Panc1 (cell line): ENCODE results near the gene TIGD7. TPM values are rescaled to one million over a fixed set of nuclear protein-coding genes. Genes with fewer than 3 reads are reported as not detected.
A peak's percentile ranks its signal among the peaks of the same experiment; 100 is the strongest.

Experiments used
- ATAC-seq: fragments of 200-7000 bp; cut with Tn5 transposase; 2 replicates; pipeline ENCODE4 v1.9.1; 2020; ENCODE audit warnings: mild to moderate bottlenecking, moderate library complexity
- BruUV-seq: library from RNA; stranded (reverse); fragments of 400-500 nt; replicated peaks from 2 replicates; lab custom pipeline; 2021; lab: Mats Ljungman, UMichigan
- CTCF ChIA-PET: fragments of 300-600 bp; sonication (Branson Sonifier 250); formaldehyde crosslinking; loops from one replicate; lab custom pipeline; 2022; ENCODE audit warnings: antibody characterized with exemption; lab: Charles Lee
- POLR2A ChIA-PET: fragments of 300-600 bp; sonication (Branson Sonifier 250); formaldehyde crosslinking; loops from one replicate; lab custom pipeline; 2022; ENCODE audit warnings: antibody characterized with exemption; lab: Charles Lee
- DNase-seq: peaks from one replicate; pipeline ENCODE4 v3.0.0-alpha.2; 2010; ENCODE audit warnings: low read depth, low spot score
- H3K27ac ChIP-seq: 2 replicates; pipeline ENCODE4 v1.5.1; 2011; ENCODE audit warnings: mild to moderate bottlenecking, low read length, inconsistent platforms
- H3K27me3 ChIP-seq: fragments of 200-500 bp; sonication (Bioruptor generic); 2 replicates; pipeline ENCODE4 v1.6.0; 2014; ENCODE audit warnings: low read length, inconsistent platforms; ENCODE audit not compliant: control insufficient read depth, insufficient read depth
- H3K36me3 ChIP-seq: fragments of 200-500 bp; sonication (Bioruptor generic); 2 replicates; pipeline ENCODE4 v1.5.1; 2014; ENCODE audit warnings: inconsistent platforms, mild to moderate bottlenecking, low read length, moderate library complexity; ENCODE audit not compliant: control insufficient read depth, insufficient read depth
- H3K4me1 ChIP-seq: 2 replicates; pipeline ENCODE4 v1.5.1; 2011; ENCODE audit warnings: inconsistent platforms, mild to moderate bottlenecking, low read length, moderate library complexity; ENCODE audit not compliant: control insufficient read depth, insufficient read depth
- H3K4me3 ChIP-seq, 2 experiments: 2 replicates each; pipeline ENCODE4 v1.5.1; 2011 to 2012; ENCODE audit warnings: low read depth in 2 of 2, low read length in 2 of 2, mild to moderate bottlenecking in 2 of 2, inconsistent platforms in 1 of 2, moderate library complexity in 1 of 2
- H3K9me3 ChIP-seq: fragments of 200-500 bp; sonication (Bioruptor generic); 2 replicates; pipeline ENCODE4 v1.5.1; 2014; ENCODE audit warnings: low read depth, mild to moderate bottlenecking, inconsistent platforms, low read length, moderate library complexity; ENCODE audit not compliant: control insufficient read depth, insufficient read depth
- CTCF ChIP-seq: fragments of 450-650 bp; IDR thresholded peaks from 2 replicates; pipeline ENCODE4 v1.5.1; 2017; ENCODE audit warnings: mild to moderate bottlenecking
- POLR2AphosphoS5 ChIP-seq: IDR thresholded peaks from 2 replicates; pipeline ENCODE4 v1.6.1; 2012; ENCODE audit warnings: mild to moderate bottlenecking, low read depth, low read length, moderate library complexity
- SIN3A ChIP-seq: IDR thresholded peaks from 2 replicates; pipeline ENCODE4 v1.6.1; 2012; ENCODE audit warnings: low read depth, mild to moderate bottlenecking, low read length, moderate library complexity, borderline replicate concordance; ENCODE audit not compliant: insufficient read depth
- TCF7L2 ChIP-seq: IDR thresholded peaks from 2 replicates; pipeline ENCODE4 v1.6.1; 2011; ENCODE audit warnings: mild to moderate bottlenecking, low read depth, low read length, inconsistent platforms
- in situ Hi-C: cut with HindIII; loops from 2 replicates; pipeline ENCODE4 v1.10.0; 2016; ENCODE audit warnings: low sequenced_read_pairs, low pct_unique_long_range_greater_than_20kb
- intact Hi-C: fragments of 100-400 bp; cut with micrococcal nuclease; formaldehyde crosslinking; loops from one replicate; pipeline ENCODE4 v1.10.0; 2022; ENCODE audit not compliant: unreplicated experiment
- total RNA-seq: library from RNA; stranded (reverse); gene quantifications from one replicate; pipeline ENCODE4 v1.2.1, GENCODE V29; 2021; ENCODE audit not compliant: unreplicated experiment
- TF ChIP-seq, protein P1 (sequence below), 2 experiments: IDR thresholded peaks; 2 replicates each; pipeline ENCODE4 v1.6.1; 2011 to 2012; ENCODE audit warnings: low read depth in 2 of 2, control low read depth in 1 of 2, low read length in 1 of 2, mild to moderate bottlenecking in 1 of 2, moderate library complexity in 1 of 2; ENCODE audit not compliant: insufficient read depth in 1 of 2

Gene TIGD7
- total RNA-seq, 1 experiment from 2014 or later: 4.5 TPM

DNA sequence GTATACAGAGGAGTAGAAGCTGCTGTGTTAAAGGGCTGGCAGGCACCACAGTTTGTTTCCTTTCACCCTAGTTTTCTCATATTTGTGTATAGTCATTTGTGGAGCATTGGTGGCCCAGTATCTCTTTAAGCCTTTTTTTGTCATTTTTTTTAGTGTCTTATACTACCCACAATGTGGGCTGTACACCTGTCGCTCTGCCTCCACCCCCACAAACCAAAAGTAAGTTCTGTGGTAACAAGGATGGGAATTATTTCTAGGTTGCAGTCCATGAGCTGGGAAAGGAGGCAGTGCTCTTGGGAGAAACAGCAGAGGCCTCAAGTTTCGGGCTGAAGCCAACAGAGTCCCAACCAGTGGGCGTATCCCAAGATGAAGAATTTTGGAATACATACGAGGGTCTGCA lies 6.3 kb upstream of the TIGD7 start:
- H3K9me3 ChIP-seq: peaks cover 56% of the 10 kb centered on the region
- no peaks in the 10 kb centered on the region for H3K4me1 ChIP-seq
- in situ Hi-C loops (no loop called here), intact Hi-C loops (no loop called here)
- no peak overlapping the region for H3K27ac ChIP-seq
- BruUV-seq: no TSS peak
- TF ChIP-seq, protein P1, sequence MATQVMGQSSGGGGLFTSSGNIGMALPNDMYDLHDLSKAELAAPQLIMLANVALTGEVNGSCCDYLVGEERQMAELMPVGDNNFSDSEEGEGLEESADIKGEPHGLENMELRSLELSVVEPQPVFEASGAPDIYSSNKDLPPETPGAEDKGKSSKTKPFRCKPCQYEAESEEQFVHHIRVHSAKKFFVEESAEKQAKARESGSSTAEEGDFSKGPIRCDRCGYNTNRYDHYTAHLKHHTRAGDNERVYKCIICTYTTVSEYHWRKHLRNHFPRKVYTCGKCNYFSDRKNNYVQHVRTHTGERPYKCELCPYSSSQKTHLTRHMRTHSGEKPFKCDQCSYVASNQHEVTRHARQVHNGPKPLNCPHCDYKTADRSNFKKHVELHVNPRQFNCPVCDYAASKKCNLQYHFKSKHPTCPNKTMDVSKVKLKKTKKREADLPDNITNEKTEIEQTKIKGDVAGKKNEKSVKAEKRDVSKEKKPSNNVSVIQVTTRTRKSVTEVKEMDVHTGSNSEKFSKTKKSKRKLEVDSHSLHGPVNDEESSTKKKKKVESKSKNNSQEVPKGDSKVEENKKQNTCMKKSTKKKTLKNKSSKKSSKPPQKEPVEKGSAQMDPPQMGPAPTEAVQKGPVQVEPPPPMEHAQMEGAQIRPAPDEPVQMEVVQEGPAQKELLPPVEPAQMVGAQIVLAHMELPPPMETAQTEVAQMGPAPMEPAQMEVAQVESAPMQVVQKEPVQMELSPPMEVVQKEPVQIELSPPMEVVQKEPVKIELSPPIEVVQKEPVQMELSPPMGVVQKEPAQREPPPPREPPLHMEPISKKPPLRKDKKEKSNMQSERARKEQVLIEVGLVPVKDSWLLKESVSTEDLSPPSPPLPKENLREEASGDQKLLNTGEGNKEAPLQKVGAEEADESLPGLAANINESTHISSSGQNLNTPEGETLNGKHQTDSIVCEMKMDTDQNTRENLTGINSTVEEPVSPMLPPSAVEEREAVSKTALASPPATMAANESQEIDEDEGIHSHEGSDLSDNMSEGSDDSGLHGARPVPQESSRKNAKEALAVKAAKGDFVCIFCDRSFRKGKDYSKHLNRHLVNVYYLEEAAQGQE (IDR thresholded peaks at IDR 0.05; ENCODE audit: insufficient read depth in 1 of 2, low read depth in 2 of 2, low read length in 1 of 2): no peak
- TF ChIP-seq SIN3A: no peak
- TF ChIP-seq POLR2AphosphoS5: no peak
- no peak for TF ChIP-seq TCF7L2
- TF ChIP-seq CTCF: no peak
- ChIA-PET POLR2A (no interaction called here), CTCF (no interaction called here)
- H3K4me3 ChIP-seq: no peak overlapping the region
- no peaks in the 10 kb centered on the region for H3K27me3 ChIP-seq
- no peaks in the 10 kb centered on the region for H3K36me3 ChIP-seq
- ATAC-seq (no peak), DNase-seq (no peak)

GRCh38 chr16:3306078-3306477 lies 848 bp upstream of the TIGD7 start:
- DNase-seq (no peak), ATAC-seq (no peak)
- no TSS peak for BruUV-seq
- H3K27ac ChIP-seq: peak overlapping the region; percentile 89
- intact Hi-C loops (no loop called here), in situ Hi-C loops (no loop called here)
- H3K27me3 ChIP-seq: no peaks in the 10 kb centered on the region
- H3K36me3 ChIP-seq: no peaks in the 10 kb centered on the region
- H3K4me1 ChIP-seq: no peaks in the 10 kb centered on the region; the same call in 1 of the 2 replicates
- TF ChIP-seq CTCF (no peak), SIN3A (no peak), TCF7L2 (no peak), POLR2AphosphoS5 (no peak)
- TF ChIP-seq, protein P1 (IDR thresholded peaks at IDR 0.05; ENCODE audit: insufficient read depth in 1 of 2, low read depth in 2 of 2, low read length in 1 of 2): no peak
- ChIA-PET CTCF (no interaction called here), POLR2A (no interaction called here)
- H3K4me3 ChIP-seq: peak overlapping the region; percentile 63 to 72
- H3K9me3 ChIP-seq: peaks cover 57% of the 10 kb centered on the region
